Measurements from ENCODE around the gene SLC12A9.

DNA sequence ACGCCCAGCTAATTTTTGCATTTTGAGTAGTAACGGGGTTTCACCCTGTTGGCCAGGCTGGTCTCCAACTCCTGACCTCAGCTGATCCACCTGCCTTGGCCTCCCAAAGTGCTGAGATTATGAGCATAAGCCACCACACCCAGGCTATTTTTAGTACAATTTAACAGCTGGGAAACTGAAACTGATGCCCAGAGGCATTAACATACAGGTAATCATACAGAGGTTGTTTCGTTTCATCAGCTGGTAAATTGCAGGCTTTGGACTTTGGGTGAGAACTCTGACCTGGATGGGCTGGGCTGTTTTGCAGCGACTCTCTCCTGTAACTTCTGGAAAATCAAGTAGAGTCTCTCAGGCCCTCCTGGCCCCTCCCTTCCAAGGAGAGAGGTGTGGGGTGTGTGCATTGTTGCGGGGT is 49.4 kb downstream of the SLC12A9 start:
- TF ChIP-seq, protein P1, sequence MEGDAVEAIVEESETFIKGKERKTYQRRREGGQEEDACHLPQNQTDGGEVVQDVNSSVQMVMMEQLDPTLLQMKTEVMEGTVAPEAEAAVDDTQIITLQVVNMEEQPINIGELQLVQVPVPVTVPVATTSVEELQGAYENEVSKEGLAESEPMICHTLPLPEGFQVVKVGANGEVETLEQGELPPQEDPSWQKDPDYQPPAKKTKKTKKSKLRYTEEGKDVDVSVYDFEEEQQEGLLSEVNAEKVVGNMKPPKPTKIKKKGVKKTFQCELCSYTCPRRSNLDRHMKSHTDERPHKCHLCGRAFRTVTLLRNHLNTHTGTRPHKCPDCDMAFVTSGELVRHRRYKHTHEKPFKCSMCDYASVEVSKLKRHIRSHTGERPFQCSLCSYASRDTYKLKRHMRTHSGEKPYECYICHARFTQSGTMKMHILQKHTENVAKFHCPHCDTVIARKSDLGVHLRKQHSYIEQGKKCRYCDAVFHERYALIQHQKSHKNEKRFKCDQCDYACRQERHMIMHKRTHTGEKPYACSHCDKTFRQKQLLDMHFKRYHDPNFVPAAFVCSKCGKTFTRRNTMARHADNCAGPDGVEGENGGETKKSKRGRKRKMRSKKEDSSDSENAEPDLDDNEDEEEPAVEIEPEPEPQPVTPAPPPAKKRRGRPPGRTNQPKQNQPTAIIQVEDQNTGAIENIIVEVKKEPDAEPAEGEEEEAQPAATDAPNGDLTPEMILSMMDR (IDR thresholded peaks at IDR 0.05), result peak in 1 of 5 experiments; percentile 5
- no peak for TF ChIP-seq POLR2A (IDR thresholded peaks at IDR 0.05)
- peak in 2 of 3 donors; percentile 68 to 76 for TF ChIP-seq POLR2AphosphoS5 (IDR thresholded peaks at IDR 0.05)
